Subcutaneous abdominal adipose tissue (tissue), 5 donors: ENCODE results near the gene CACNA1I.

Experiments
- H3K27ac ChIP-seq: one replicate; pipeline ENCODE4 v1.7.0; 2013; ENCODE audit warnings: low read depth, mild to moderate bottlenecking, inconsistent platforms, low read length, moderate library complexity
- H3K27me3 ChIP-seq, 5 donors: one replicate each; pipeline ENCODE4 v1.7.0; 2013; ENCODE audit warnings: low read length in 5 of 5, inconsistent platforms in 1 of 5; ENCODE audit not compliant: control insufficient read depth in 5 of 5, insufficient read depth in 4 of 5
- H3K36me3 ChIP-seq, 5 donors: one replicate each; pipeline ENCODE4 v1.7.0; 2013; ENCODE audit warnings: low read length in 5 of 5; ENCODE audit not compliant: control insufficient read depth in 5 of 5, insufficient read depth in 5 of 5
- H3K4me1 ChIP-seq, 5 donors: one replicate each; pipeline ENCODE4 v1.7.0; 2013; ENCODE audit warnings: low read length in 5 of 5, mild to moderate bottlenecking in 3 of 5, moderate library complexity in 1 of 5; ENCODE audit not compliant: control insufficient read depth in 5 of 5, insufficient read depth in 5 of 5
- H3K4me3 ChIP-seq, 5 donors: one replicate each; pipeline ENCODE4 v1.7.0; 2013; ENCODE audit warnings: low read length in 5 of 5, low read depth in 1 of 5
- H3K9ac ChIP-seq, 5 donors: one replicate each; pipeline ENCODE4 v1.7.0; 2013; ENCODE audit warnings: low read length in 5 of 5, mild to moderate bottlenecking in 4 of 5, moderate library complexity in 3 of 5
- H3K9me3 ChIP-seq, 5 donors: one replicate each; pipeline ENCODE4 v1.7.0; 2013; ENCODE audit warnings: low read length in 5 of 5; ENCODE audit not compliant: control insufficient read depth in 5 of 5
- donor health status: healthy.
- donor health status: healthy.
- donor health status: healthy.
- donor health status: healthy.
- donor health status: healthy.

CACNA1I gene

GRCh38 chr22:39595622-39596172, 25.1 kb downstream of the CACNA1I start:
- no peak overlapping the region for H3K9ac ChIP-seq
- H3K4me1 ChIP-seq = peaks cover 0 to 17% (median 14%) of the 10 kb centered on the region in 5 donors
- no peaks in the 10 kb centered on the region for H3K9me3 ChIP-seq
- no peaks in the 10 kb centered on the region for H3K36me3 ChIP-seq
- no peak overlapping the region for H3K27ac ChIP-seq
- H3K4me3 ChIP-seq = no peak overlapping the region
- H3K27me3 ChIP-seq = peaks cover 13 to 51% (median 30%) of the 10 kb centered on the region in 5 donors

- no peak overlapping the region for H3K4me3 ChIP-seq
- H3K36me3 ChIP-seq = no peaks in the 10 kb centered on the region
- H3K9me3 ChIP-seq = no peaks in the 10 kb centered on the region
- peaks cover 0 to 17% (median 14%) of the 10 kb centered on the region in 5 donors for H3K4me1 ChIP-seq
- H3K27ac ChIP-seq = no peak overlapping the region
- peaks cover 13 to 54% (median 36%) of the 10 kb centered on the region in 5 donors for H3K27me3 ChIP-seq
- H3K9ac ChIP-seq = no peak overlapping the region
Measured at GRCh38 chr22:39596601-39597000, 26.0 kb downstream of the CACNA1I start.

GRCh38 chr22:39597236-39597869, 26.8 kb downstream of the CACNA1I start:
- no peak overlapping the region for H3K4me3 ChIP-seq
- H3K9me3 ChIP-seq = peaks cover 0 to 3% (median 0%) of the 10 kb centered on the region in 5 donors
- H3K36me3 ChIP-seq = no peaks in the 10 kb centered on the region
- no peak overlapping the region for H3K27ac ChIP-seq
- H3K27me3 ChIP-seq = peaks cover 13 to 51% (median 36%) of the 10 kb centered on the region in 5 donors
- H3K4me1 ChIP-seq = peaks cover 0 to 10% (median 8%) of the 10 kb centered on the region in 5 donors
- H3K9ac ChIP-seq = no peak overlapping the region

GRCh38 chr22:39598017-39598965, 27.7 kb downstream of the CACNA1I start:
- Histone ChIP-seq H3K4me1 (peaks cover 0 to under 1% (median 0%) of the 10 kb centered on the region in 5 donors), H3K27me3 (peaks cover 13 to 42% (median 32%) of the 10 kb centered on the region in 5 donors), H3K36me3 (no peaks in the 10 kb centered on the region), H3K9ac (no peak overlapping the region), H3K27ac (no peak overlapping the region), H3K4me3 (no peak overlapping the region), H3K9me3 (peaks cover 0 to 6% (median 0%) of the 10 kb centered on the region in 5 donors)

- peaks cover 13 to 34% (median 29%) of the 10 kb centered on the region in 5 donors for H3K27me3 ChIP-seq
- H3K9me3 ChIP-seq = peaks cover 0 to 6% (median 3%) of the 10 kb centered on the region in 5 donors
- no peak overlapping the region for H3K9ac ChIP-seq
- H3K4me3 ChIP-seq = no peak overlapping the region
- no peaks in the 10 kb centered on the region for H3K4me1 ChIP-seq
- no peak overlapping the region for H3K27ac ChIP-seq
- no peaks in the 10 kb centered on the region for H3K36me3 ChIP-seq
Measured at GRCh38 chr22:39600491-39601179, 30.1 kb downstream of the CACNA1I start.

GRCh38 chr22:39601180-39601535, 30.6 kb downstream of the CACNA1I start:
- no peak overlapping the region for H3K4me3 ChIP-seq
- peaks cover 13 to 36% (median 31%) of the 10 kb centered on the region in 5 donors for H3K27me3 ChIP-seq
- H3K9ac ChIP-seq = no peak overlapping the region
- no peaks in the 10 kb centered on the region for H3K4me1 ChIP-seq
- H3K36me3 ChIP-seq = no peaks in the 10 kb centered on the region
- H3K27ac ChIP-seq = no peak overlapping the region
- H3K9me3 ChIP-seq = peaks cover 0 to 6% (median 3%) of the 10 kb centered on the region in 5 donors

- Histone ChIP-seq H3K36me3 (no peaks in the 10 kb centered on the region), H3K4me1 (no peaks in the 10 kb centered on the region), H3K27ac (no peak overlapping the region), H3K9me3 (peaks cover 0 to 6% (median 3%) of the 10 kb centered on the region in 5 donors), H3K4me3 (no peak overlapping the region), H3K9ac (no peak overlapping the region), H3K27me3 (peaks cover 3 to 23% (median 15%) of the 10 kb centered on the region in 5 donors)
Measured at GRCh38 chr22:39603345-39603744, 32.8 kb downstream of the CACNA1I start.

- H3K4me1 ChIP-seq = no peaks in the 10 kb centered on the region
- peaks cover 7 to 41% (median 13%) of the 10 kb centered on the region in 5 donors for H3K27me3 ChIP-seq
- no peaks in the 10 kb centered on the region for H3K36me3 ChIP-seq
- peaks cover 4 to 10% (median 5%) of the 10 kb centered on the region in 5 donors for H3K9me3 ChIP-seq
- H3K27ac ChIP-seq = no peak overlapping the region
- no peak overlapping the region for H3K4me3 ChIP-seq
- H3K9ac ChIP-seq = no peak overlapping the region
Measured at GRCh38 chr22:39610246-39610645, 39.7 kb downstream of the CACNA1I start.

GRCh38 chr22:39610766-39611165, 40.2 kb downstream of the CACNA1I start:
- H3K27me3 ChIP-seq = peaks cover 6 to 40% (median 12%) of the 10 kb centered on the region in 5 donors
- H3K4me1 ChIP-seq = no peaks in the 10 kb centered on the region
- no peak overlapping the region for H3K27ac ChIP-seq

More at GRCh38 chr22:39610766-39611165, 40.2 kb downstream of the CACNA1I start:
- H3K36me3 ChIP-seq = no peaks in the 10 kb centered on the region
- peaks cover 4 to 10% (median 5%) of the 10 kb centered on the region in 5 donors for H3K9me3 ChIP-seq
- H3K9ac ChIP-seq = no peak overlapping the region
- H3K4me3 ChIP-seq = no peak overlapping the region
